T-cell (primary cell): Measurements from ENCODE around the gene PICALM. TPM values are rescaled to one million over a fixed set of nuclear protein-coding genes. Genes with fewer than 3 reads are reported as not detected.

Experiments used
- ATAC-seq, 4 experiments: fragments of 200-7000 bp in 3 of 4; fragments of 150-1000 bp in 1 of 4; cut with Tn5 transposase; replicated peaks in 1 of 4; 1 replicate in 3 of 4; 2 replicates in 1 of 4; pipeline ENCODE4 v1.10.0; 2021; ENCODE audit warnings: moderate library complexity in 3 of 4, mild to moderate bottlenecking in 2 of 4, moderate number of reproducible peaks in 1 of 4
- CTCF ChIA-PET, 2 donors: fragments of 300-600 bp; sonication (Branson Sonifier 250); formaldehyde crosslinking; loops; one replicate each; lab custom pipeline; 2022; ENCODE audit warnings: antibody characterized with exemption in 2 of 2; lab: Charles Lee
- POLR2A ChIA-PET, 2 donors: fragments of 300-600 bp; sonication (Branson Sonifier 250); formaldehyde crosslinking; loops; one replicate each; lab custom pipeline; 2022; ENCODE audit warnings: antibody characterized with exemption in 2 of 2; lab: Charles Lee
- DNase-seq, 35 experiments: peaks; one replicate each; pipeline versions ENCODE4 v3.0.0 to v3.0.0-alpha.2; 2013 to 2023
- H3K27ac ChIP-seq: one replicate; pipeline ENCODE4 v1.5.1; 2013; ENCODE audit warnings: low read length
- H3K27me3 ChIP-seq, 2 experiments: replicated peaks in 1 of 2; 1 replicate in 1 of 2; 2 replicates in 1 of 2; pipeline versions ENCODE4 v1.6.1 to v1.7.0; 2013; ENCODE audit warnings: low read length in 1 of 2, mixed read lengths in 1 of 2; ENCODE audit not compliant: control insufficient read depth in 2 of 2, insufficient read depth in 2 of 2; ENCODE audit errors: extremely low read depth in 1 of 2
- H3K36me3 ChIP-seq, 2 donors: 1 replicate in 1 of 2; 2 replicates in 1 of 2; pipeline versions ENCODE4 v1.6.1 to v1.7.0; 2013; ENCODE audit warnings: low read length in 1 of 2; ENCODE audit not compliant: control insufficient read depth in 2 of 2, insufficient read depth in 1 of 2; ENCODE audit errors: extremely low read depth in 1 of 2
- H3K4me1 ChIP-seq, 2 experiments: 1 replicate in 1 of 2; 2 replicates in 1 of 2; pipeline versions ENCODE4 v1.6.1 to v1.7.0; 2013; ENCODE audit warnings: low read length in 2 of 2, mixed read lengths in 1 of 2; ENCODE audit not compliant: insufficient read depth in 2 of 2, control insufficient read depth in 1 of 2; ENCODE audit errors: extremely low read depth in 1 of 2
- H3K4me3 ChIP-seq, 2 donors: 1 replicate in 1 of 2; 2 replicates in 1 of 2; pipeline versions ENCODE4 v1.5.1 to v1.7.0; 2013; ENCODE audit warnings: mild to moderate bottlenecking in 2 of 2, low read length in 1 of 2, moderate library complexity in 1 of 2; ENCODE audit not compliant: control insufficient read depth in 1 of 2; ENCODE audit errors: extremely low read depth in 1 of 2
- H3K9me3 ChIP-seq: 2 replicates; pipeline ENCODE4 v1.7.0; 2013
- H3K27ac Mint-ChIP-seq, 2 donors: one replicate each; pipeline ENCODE4 v1.8.0; 2020 to 2021; ENCODE audit warnings: mild to moderate bottlenecking in 2 of 2, mixed read lengths in 2 of 2
- H3K27me3 Mint-ChIP-seq, 2 donors: one replicate each; pipeline ENCODE4 v1.8.0; 2021 to 2022; ENCODE audit warnings: mixed read lengths in 2 of 2
- H3K36me3 Mint-ChIP-seq: one replicate; pipeline ENCODE4 v1.8.0; 2021; ENCODE audit warnings: mixed read lengths
- H3K4me1 Mint-ChIP-seq, 3 donors: one replicate each; pipeline ENCODE4 v1.8.0; 2020 to 2022; ENCODE audit warnings: mixed read lengths in 3 of 3, mild to moderate bottlenecking in 1 of 3
- H3K4me3 Mint-ChIP-seq, 3 donors: one replicate each; pipeline ENCODE4 v1.8.0; 2020 to 2022; ENCODE audit warnings: mild to moderate bottlenecking in 3 of 3, mixed read lengths in 3 of 3, moderate library complexity in 3 of 3
- H3K9me3 Mint-ChIP-seq, 3 donors: one replicate each; pipeline ENCODE4 v1.8.0; 2020 to 2022; ENCODE audit warnings: mixed read lengths in 3 of 3
- WGBS: methylation state at CpG from one replicate; pipeline ENCODE4 v1.1.5; 2013; ENCODE audit warnings: missing lambda C conversion rate; ENCODE audit not compliant: insufficient coverage; 5-methylcytosine and 5-hydroxymethylcytosine counted together
- total RNA-seq, 35 experiments: library from RNA in 6 of 35; stranded (reverse) in 6 of 35; fragments of 120-200 nt in 1 of 35; gene quantifications; one replicate each; pipeline versions ENCODE4 v1.2.1 to v1.2.4 and lab custom pipeline; 2013 to 2026

PICALM gene
- total RNA-seq, 5 donors from 2014 or later (not counting 1 experiment from before 2014, with no cell fraction given), result 97.7 to 121 (median 105) TPM

- POLR2A ChIA-PET, result no interaction called here
- H3K9me3 Mint-ChIP-seq, result no peaks in the 10 kb centered on the region
Measured at GRCh38 chr11:86072211-86072610, 3.3 kb upstream of the PICALM start.

GRCh38 chr11:86070142-86071056, 1.5 kb upstream of the PICALM start:
- H3K4me3 ChIP-seq, result no peak overlapping the region
- Mint-ChIP-seq H3K4me3 (peak overlapping the region; percentile 99), H3K27me3 (peaks cover 0 to 3% of the 10 kb centered on the region in 2 donors), H3K36me3 (no peaks in the 10 kb centered on the region), H3K27ac (peak overlapping the region; percentile 82 to 88), H3K9me3 (no peaks in the 10 kb centered on the region), H3K4me1 (peaks cover 20 to 38% (median 25%) of the 10 kb centered on the region in 3 donors)
- H3K36me3 ChIP-seq, result no peaks in the 10 kb centered on the region
- H3K27ac ChIP-seq, result peak overlapping the region; percentile 90
- DNase-seq (no peak), ATAC-seq (no peak)
- 82% methylated on average over 2 of the region's 2 CpGs for WGBS
- peaks cover 7 to 18% of the 10 kb centered on the region in 2 experiments for H3K4me1 ChIP-seq
- ChIA-PET CTCF (interaction anchor here (1.4 to 5.3 kb wide), 5 partner anchors 19 to 123 kb away, joined by 6 to 75 read pairs (median 13); no protein-coding TSS in a partner anchor), POLR2A (interaction anchor here in 1 of 2 donors (1.2 kb wide), 1 partner anchor 422 kb away, joined by 8 read pairs; the partner anchor contains the start of gene TMEM126A)
- H3K9me3 ChIP-seq, result no peaks in the 10 kb centered on the region
- no peaks in the 10 kb centered on the region for H3K27me3 ChIP-seq

More at GRCh38 chr11:86072211-86072610, 3.3 kb upstream of the PICALM start:
- CTCF ChIA-PET, result no interaction called here
- H3K36me3 Mint-ChIP-seq, result no peaks in the 10 kb centered on the region
- H3K36me3 ChIP-seq, result no peaks in the 10 kb centered on the region
- no CpG with 5 or more reads among the region's 5 CpGs for WGBS
- no peak overlapping the region for H3K27ac Mint-ChIP-seq
- peaks cover 0 to 3% of the 10 kb centered on the region in 2 donors for H3K27me3 Mint-ChIP-seq
- no peak overlapping the region for H3K27ac ChIP-seq
- peaks cover 8 to 20% (median 12%) of the 10 kb centered on the region in 3 donors for H3K4me1 Mint-ChIP-seq
- ATAC-seq (no peak), DNase-seq (no peak)
- no peak overlapping the region for H3K4me3 ChIP-seq
- no peaks in the 10 kb centered on the region for H3K27me3 ChIP-seq
- peaks cover 2 to 7% of the 10 kb centered on the region in 2 experiments for H3K4me1 ChIP-seq
- H3K4me3 Mint-ChIP-seq, result no peak overlapping the region
- no peaks in the 10 kb centered on the region for H3K9me3 ChIP-seq

GRCh38 chr11:86069408-86070101, 671 bp upstream of the PICALM start:
- Mint-ChIP-seq H3K4me1 (peaks cover 27 to 44% (median 31%) of the 10 kb centered on the region in 3 donors), H3K9me3 (no peaks in the 10 kb centered on the region), H3K4me3 (peak overlapping the region; percentile 99), H3K36me3 (no peaks in the 10 kb centered on the region), H3K27ac (peak overlapping the region; percentile 82 to 88), H3K27me3 (peaks cover 0 to 3% of the 10 kb centered on the region in 2 donors)
- H3K27me3 ChIP-seq, result no peaks in the 10 kb centered on the region
- DNase-seq (peak in 1 of 35 experiments; percentile 15), ATAC-seq (no peak)
- peak overlapping the region; percentile 46 to 80 for H3K4me3 ChIP-seq
- no peaks in the 10 kb centered on the region for H3K36me3 ChIP-seq
- WGBS, result 14% methylated on average over 5 of the region's 14 CpGs
- POLR2A ChIA-PET, result interaction anchor here in 1 of 2 donors (0.6 to 1.2 kb wide), 7 partner anchors 11 to 442 kb away, joined by 3 to 9 read pairs (median 4); partner anchors contain the start of genes TMEM126A and TMEM126B
- H3K9me3 ChIP-seq, result no peaks in the 10 kb centered on the region
- H3K4me1 ChIP-seq, result peaks cover 15 to 21% of the 10 kb centered on the region in 2 experiments
- CTCF ChIA-PET, result interaction anchor here (0.6 to 5.3 kb wide), 13 partner anchors 11 to 188 kb away, joined by 3 to 75 read pairs (median 5); no protein-coding TSS in a partner anchor
- H3K27ac ChIP-seq, result peak overlapping the region; percentile 90

- H3K4me3 ChIP-seq, result peak overlapping the region; percentile 80 to 85
- Mint-ChIP-seq H3K27ac (peak overlapping the region; percentile 83 to 96), H3K4me3 (peak overlapping the region; percentile 99), H3K9me3 (no peaks in the 10 kb centered on the region), H3K4me1 (peaks cover 40 to 57% (median 43%) of the 10 kb centered on the region in 3 donors), H3K36me3 (no peaks in the 10 kb centered on the region), H3K27me3 (peaks cover 0 to 2% of the 10 kb centered on the region in 2 donors)
- H3K36me3 ChIP-seq, result no peaks in the 10 kb centered on the region
- ChIA-PET POLR2A (interaction anchor here (0.7 to 1.5 kb wide), 7 partner anchors 10 to 440 kb away, joined by 3 to 4 read pairs (median 3); partner anchors contain the start of gene TMEM126B (in 1 of the 2)), CTCF (interaction anchor here (0.6 to 5.3 kb wide), 17 partner anchors 15 to 368 kb away, joined by 3 to 75 read pairs (median 5); no protein-coding TSS in a partner anchor)
- DNase-seq, result peak in 33 of 35 experiments; percentile 5 to 56 (median 22)
- H3K9me3 ChIP-seq, result no peaks in the 10 kb centered on the region
- 2% methylated on average over 41 of the region's 47 CpGs for WGBS
- ATAC-seq, result peak; percentile 6 to 19 (median 14)
- H3K27me3 ChIP-seq, result no peaks in the 10 kb centered on the region
- peaks cover 19 to 33% of the 10 kb centered on the region in 2 experiments for H3K4me1 ChIP-seq
- peak overlapping the region; percentile 90 for H3K27ac ChIP-seq
Measured at GRCh38 chr11:86068138-86068871, 579 bp downstream of the PICALM start.

GRCh38 chr11:86067851-86068137, 1.1 kb downstream of the PICALM start:
- CTCF ChIA-PET, result interaction anchor here (0.6 to 5.3 kb wide), 13 partner anchors 14 to 233 kb away, joined by 3 to 75 read pairs (median 3); no protein-coding TSS in a partner anchor

More at GRCh38 chr11:86067851-86068137, 1.1 kb downstream of the PICALM start:
- Mint-ChIP-seq H3K36me3 (no peaks in the 10 kb centered on the region), H3K27ac (peak overlapping the region; percentile 83 to 96), H3K4me1 (peaks cover 44 to 60% (median 47%) of the 10 kb centered on the region in 3 donors), H3K9me3 (no peaks in the 10 kb centered on the region), H3K4me3 (peak overlapping the region; percentile 99), H3K27me3 (no peaks in the 10 kb centered on the region)
- Histone ChIP-seq H3K27me3 (no peaks in the 10 kb centered on the region), H3K27ac (peak overlapping the region; percentile 90), H3K36me3 (no peaks in the 10 kb centered on the region), H3K4me1 (peaks cover 19 to 38% of the 10 kb centered on the region in 2 experiments), H3K9me3 (no peaks in the 10 kb centered on the region), H3K4me3 (peak overlapping the region; percentile 80 to 85)
- no peak for ATAC-seq
- DNase-seq, result no peak
- POLR2A ChIA-PET, result interaction anchor here (0.5 to 1.5 kb wide), 7 partner anchors 10 to 440 kb away, joined by 3 to 7 read pairs (median 3); partner anchors contain the start of gene DLG2 (in 1 of the 2)
- 0% methylated on average over 1 of the region's 5 CpGs for WGBS
